HT-29 (cell line): ENCODE results near the gene PODXL2. TPM values are rescaled to one million over a fixed set of nuclear protein-coding genes. Genes with fewer than 3 reads are reported as not detected.

Experiments used
- DNase-seq: peaks from one replicate; pipeline ENCODE4 v3.0.0-alpha.2; 2015; ENCODE audit warnings: low spot score
- small RNA-seq: library from RNA; depleted of rRNA; stranded (forward); fragments of <200 nt; gene quantifications from one replicate; pipeline ENCODE3, GENCODE V24; 2014
- total RNA-seq: library from RNA; depleted of rRNA; stranded (reverse); fragments of >200 nt; shearing (Covaris generic); gene quantifications from 2 replicates; pipeline ENCODE4 v1.2.3, GENCODE V29; 2014; rRNA removed

The PODXL2 gene
- total RNA-seq, 1 experiment from 2014 or later = 41.7 TPM

DNA sequence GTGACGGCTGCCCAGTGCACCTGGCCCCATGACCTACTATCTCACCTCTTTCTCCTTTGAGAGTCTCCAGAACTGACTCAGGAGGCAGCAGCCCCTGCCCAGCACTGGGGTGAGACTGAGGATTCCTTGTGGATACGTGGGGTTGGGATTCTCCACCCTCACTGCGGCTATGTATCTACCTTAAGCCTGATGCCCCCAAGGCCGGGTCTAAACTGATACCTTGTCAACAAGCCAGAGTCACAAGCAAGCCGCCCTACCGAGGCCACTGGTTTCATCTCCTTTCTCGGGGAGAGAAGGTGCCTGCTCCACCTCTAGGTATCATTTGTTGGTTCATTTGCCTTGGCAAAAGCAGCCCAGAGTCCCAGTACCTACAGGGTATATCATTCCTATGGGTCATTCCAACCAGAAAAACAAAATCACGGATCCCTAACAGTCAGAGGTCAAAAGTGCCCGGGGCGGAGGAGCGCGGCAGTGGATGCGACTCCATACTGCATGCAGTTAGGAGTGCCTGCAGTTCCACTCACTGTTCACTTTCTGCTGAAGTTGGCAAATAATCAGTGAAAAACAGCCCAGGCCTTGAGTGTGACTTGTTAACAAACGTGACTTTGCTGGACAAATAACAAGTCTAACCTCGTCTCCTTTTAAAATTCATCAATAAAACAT, 91.3 kb downstream of the PODXL2 start:
- no peak for DNase-seq

GRCh38 chr3:127720985-127721935, 92.3 kb downstream of the PODXL2 start:
- DNase-seq = no peak

DNA sequence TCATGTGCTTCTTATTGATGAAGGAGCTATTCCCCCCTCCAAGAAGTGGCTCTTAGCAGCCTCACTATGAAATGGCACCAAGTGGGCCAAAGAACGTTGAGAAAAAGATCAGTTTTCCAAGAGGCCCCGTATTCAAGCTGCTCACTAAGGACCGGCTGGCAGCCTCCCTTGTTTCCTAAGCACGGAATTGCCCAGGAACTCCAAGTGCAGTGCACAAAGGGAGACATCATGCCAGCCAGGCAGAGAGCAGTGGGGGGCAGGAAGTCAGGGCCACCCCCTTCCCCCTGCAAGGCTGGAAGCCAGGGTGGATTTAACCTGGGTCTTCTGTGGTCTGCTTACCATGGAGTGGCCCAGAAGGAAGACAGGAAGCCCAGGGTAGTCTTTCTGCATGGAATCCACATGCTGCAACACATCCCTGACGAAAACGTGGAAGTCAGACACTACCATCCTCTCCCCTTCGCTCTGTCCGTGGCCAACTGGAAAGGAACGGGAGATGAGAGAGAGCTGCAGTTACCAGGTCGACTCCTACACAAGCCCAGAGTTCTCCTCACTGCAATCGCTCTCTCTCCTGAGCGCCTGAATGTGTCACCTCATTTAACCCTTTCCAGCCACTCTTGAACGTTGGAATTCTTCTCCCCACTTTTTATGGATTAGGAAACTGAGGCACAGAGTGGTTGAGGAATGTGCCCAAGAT, 93.3 kb downstream of the PODXL2 start:
- DNase-seq = no peak

Small RNA genes within 50 kb of the gene (small RNA-seq; reads per million reads assigned to genes)
- not detected for gene MIR7976

Other genes with a start within 250 kb of the PODXL2 start
- gene TPRA1, start 38.5 kb upstream of the PODXL2 start, total RNA-seq = 73.0 and 84.4 TPM in 2 replicates
- gene MCM2, start 30.8 kb upstream of the PODXL2 start, total RNA-seq = 282 and 292 TPM in 2 replicates
- gene ABTB1, start 43.8 kb downstream of the PODXL2 start, total RNA-seq = 5.5 and 10.1 TPM in 2 replicates
- 83.6 and 95.0 TPM in 2 replicates for gene MGLL, start 193.3 kb downstream of the PODXL2 start, total RNA-seq